Measurements from ENCODE around the gene SOAT1. TPM values are rescaled to one million over a fixed set of nuclear protein-coding genes. Genes with fewer than 3 reads are reported as not detected.

The SOAT1 gene
- total RNA-seq, 1 donor from 2014 or later = 52.6 TPM

DNA sequence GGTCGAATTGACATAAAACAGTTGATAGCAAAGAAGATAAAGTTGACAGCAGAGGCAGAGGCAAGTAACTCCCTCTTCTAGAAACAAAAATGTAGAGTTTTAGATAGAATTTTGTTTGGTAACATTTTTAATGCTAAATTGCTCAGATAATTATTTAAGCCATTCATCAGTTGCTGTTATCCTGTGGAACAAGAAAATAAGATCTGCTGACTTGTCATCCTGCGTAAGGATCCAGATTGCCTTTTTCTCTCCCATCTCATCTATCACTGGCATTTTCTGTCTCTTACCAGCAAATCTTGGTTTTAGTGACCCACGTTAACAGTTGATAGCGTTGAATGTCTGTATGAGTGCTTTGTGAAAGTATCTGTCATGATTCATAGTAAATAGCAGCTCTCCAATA is 29.8 kb downstream of the SOAT1 start:
- H3K36me3 Mint-ChIP-seq (ENCODE audit: low read depth) = peaks cover 19% of the 10 kb centered on the region
- no peak for DNase-seq (ENCODE audit: low spot score)
- no peak for TF ChIP-seq CTCF (IDR thresholded peaks at IDR 0.05)
- H3K27ac Mint-ChIP-seq (ENCODE audit: unreplicated experiment) = no peak overlapping the region
- no peaks in the 10 kb centered on the region for H3K4me1 Mint-ChIP-seq (ENCODE audit: low read depth)
- H3K27me3 Mint-ChIP-seq (ENCODE audit: low read depth) = no peaks in the 10 kb centered on the region
- no peak overlapping the region for H3K4me3 Mint-ChIP-seq (ENCODE audit: unreplicated experiment)
- peaks cover 7% of the 10 kb centered on the region for H3K9me3 Mint-ChIP-seq (ENCODE audit: low read depth)

- no peak for TF ChIP-seq CTCF (IDR thresholded peaks at IDR 0.05)
- H3K36me3 Mint-ChIP-seq (ENCODE audit: low read depth) = peaks cover 23% of the 10 kb centered on the region
- peaks cover 10% of the 10 kb centered on the region for H3K9me3 Mint-ChIP-seq (ENCODE audit: low read depth)
- H3K27me3 Mint-ChIP-seq (ENCODE audit: low read depth) = no peaks in the 10 kb centered on the region
- no peaks in the 10 kb centered on the region for H3K4me1 Mint-ChIP-seq (ENCODE audit: low read depth)
- no peak overlapping the region for H3K27ac Mint-ChIP-seq (ENCODE audit: unreplicated experiment)
- DNase-seq (ENCODE audit: low spot score) = no peak
- no peak overlapping the region for H3K4me3 Mint-ChIP-seq (ENCODE audit: unreplicated experiment)
These were observed 32.2 kb downstream of the SOAT1 start for GRCh38 chr1:179325836-179326235.

GRCh38 chr1:179326746-179327145 is 33.1 kb downstream of the SOAT1 start:
- H3K36me3 Mint-ChIP-seq (ENCODE audit: low read depth) = peaks cover 16% of the 10 kb centered on the region

GRCh38 chr1:179327196-179327595 is 33.6 kb downstream of the SOAT1 start:
- Mint-ChIP-seq H3K27ac (ENCODE audit: unreplicated experiment) (no peak overlapping the region), H3K4me1 (ENCODE audit: low read depth) (no peaks in the 10 kb centered on the region), H3K27me3 (ENCODE audit: low read depth) (no peaks in the 10 kb centered on the region), H3K36me3 (ENCODE audit: low read depth) (peaks cover 14% of the 10 kb centered on the region), H3K9me3 (ENCODE audit: low read depth) (peaks cover 6% of the 10 kb centered on the region), H3K4me3 (ENCODE audit: unreplicated experiment) (no peak overlapping the region)
- no peak for TF ChIP-seq CTCF (IDR thresholded peaks at IDR 0.05)
- DNase-seq (ENCODE audit: low spot score) = no peak

More at GRCh38 chr1:179326746-179327145, 33.1 kb downstream of the SOAT1 start:
- Mint-ChIP-seq H3K4me3 (ENCODE audit: unreplicated experiment) (no peak overlapping the region), H3K9me3 (ENCODE audit: low read depth) (peaks cover 6% of the 10 kb centered on the region), H3K4me1 (ENCODE audit: low read depth) (no peaks in the 10 kb centered on the region), H3K27ac (ENCODE audit: unreplicated experiment) (no peak overlapping the region), H3K27me3 (ENCODE audit: low read depth) (no peaks in the 10 kb centered on the region)
- DNase-seq (ENCODE audit: low spot score) = no peak
- no peak for TF ChIP-seq CTCF (IDR thresholded peaks at IDR 0.05)

GRCh38 chr1:179327679-179328078 is 34.1 kb downstream of the SOAT1 start:
- Mint-ChIP-seq H3K4me3 (ENCODE audit: unreplicated experiment) (no peak overlapping the region), H3K27ac (ENCODE audit: unreplicated experiment) (no peak overlapping the region), H3K4me1 (ENCODE audit: low read depth) (no peaks in the 10 kb centered on the region), H3K27me3 (ENCODE audit: low read depth) (no peaks in the 10 kb centered on the region), H3K36me3 (ENCODE audit: low read depth) (peaks cover 10% of the 10 kb centered on the region), H3K9me3 (ENCODE audit: low read depth) (peaks cover 6% of the 10 kb centered on the region)
- no peak for TF ChIP-seq CTCF (IDR thresholded peaks at IDR 0.05)
- no peak for DNase-seq (ENCODE audit: low spot score)
